OCI-LY7 (cell line): ENCODE results near the gene GRIP1.

ENCODE experiments used
- CTCF ChIP-seq: fragments of 200-600 bp; sonication (generic); conservative IDR thresholded peaks from 2 replicates; pipeline ENCODE4 v1.5.1; 2014; ENCODE audit warnings: mild to moderate bottlenecking, antibody characterized with exemption, low read length, moderate library complexity, mixed read lengths
- EZH2phosphoT487 ChIP-seq: fragments of 200-600 bp; sonication (generic); IDR thresholded peaks from 2 replicates; pipeline ENCODE4 v1.6.1; 2018; ENCODE audit warnings: low read depth, borderline replicate concordance, mild to moderate bottlenecking, mixed run types, antibody characterized with exemption, low read length, moderate library complexity, mixed read lengths

- TF ChIP-seq CTCF (no peak), EZH2phosphoT487 (no peak)
These were observed 42.1 kb downstream of the GRIP1 start for GRCh38 chr12:66636771-66637170.
